Stomach (tissue), 4 donors: ENCODE results near the gene DOK3.
"Not testable (repeated sequence)": the region's sequence is repeated elsewhere in the genome, so short reads cannot be mapped to it uniquely, and the experiment has no call there.

Experiments used
- EP300 ChIP-seq: sonication (generic); formaldehyde crosslinking; IDR thresholded peaks from one replicate; pipeline ENCODE4 v1.6.1; 2017; ENCODE audit warnings: antibody characterized with exemption
- POLR2A ChIP-seq, 4 donors: fragments of 450-650 bp; IDR thresholded peaks; one replicate each; pipeline ENCODE4 v1.6.1; 2016; ENCODE audit warnings: antibody characterized with exemption in 4 of 4, control low read depth in 2 of 4, mild to moderate bottlenecking in 1 of 4, moderate library complexity in 1 of 4
- POLR2AphosphoS5 ChIP-seq, 3 donors: sonication (generic); formaldehyde crosslinking; IDR thresholded peaks; one replicate each; pipeline ENCODE4 v1.6.1; 2016; ENCODE audit warnings: antibody characterized with exemption in 3 of 3
- TF ChIP-seq, protein P1 (sequence below), 7 experiments: fragments of 450-650 bp in 4 of 7; fragments of 200-600 bp in 3 of 7; sonication (generic) in 3 of 7; IDR thresholded peaks; one replicate each; pipeline ENCODE4 v1.5.1; 2016 to 2019; ENCODE audit warnings: antibody characterized with exemption in 7 of 7, control low read depth in 2 of 7, mild to moderate bottlenecking in 1 of 7

DNA sequence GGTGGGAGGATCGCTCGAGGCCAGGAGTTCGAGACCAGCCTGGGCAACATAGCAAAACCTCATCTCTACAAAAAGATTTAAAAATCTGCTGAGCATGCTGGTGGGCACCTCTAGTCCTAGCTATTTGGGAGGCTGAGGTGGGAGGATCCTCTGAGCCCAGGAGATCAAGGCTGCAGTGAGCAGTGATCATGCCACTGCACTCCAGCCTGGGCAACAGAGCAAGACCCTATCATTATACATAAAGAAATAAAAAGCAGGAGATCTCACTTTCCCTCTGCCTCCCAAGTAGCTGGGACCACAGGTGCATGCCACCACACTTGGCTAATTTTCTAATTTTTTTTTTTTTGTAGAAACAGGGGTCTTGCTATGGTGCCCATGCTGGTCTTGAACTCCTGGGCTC is 23.9 kb downstream of the DOK3 start:
- TF ChIP-seq, protein P1, sequence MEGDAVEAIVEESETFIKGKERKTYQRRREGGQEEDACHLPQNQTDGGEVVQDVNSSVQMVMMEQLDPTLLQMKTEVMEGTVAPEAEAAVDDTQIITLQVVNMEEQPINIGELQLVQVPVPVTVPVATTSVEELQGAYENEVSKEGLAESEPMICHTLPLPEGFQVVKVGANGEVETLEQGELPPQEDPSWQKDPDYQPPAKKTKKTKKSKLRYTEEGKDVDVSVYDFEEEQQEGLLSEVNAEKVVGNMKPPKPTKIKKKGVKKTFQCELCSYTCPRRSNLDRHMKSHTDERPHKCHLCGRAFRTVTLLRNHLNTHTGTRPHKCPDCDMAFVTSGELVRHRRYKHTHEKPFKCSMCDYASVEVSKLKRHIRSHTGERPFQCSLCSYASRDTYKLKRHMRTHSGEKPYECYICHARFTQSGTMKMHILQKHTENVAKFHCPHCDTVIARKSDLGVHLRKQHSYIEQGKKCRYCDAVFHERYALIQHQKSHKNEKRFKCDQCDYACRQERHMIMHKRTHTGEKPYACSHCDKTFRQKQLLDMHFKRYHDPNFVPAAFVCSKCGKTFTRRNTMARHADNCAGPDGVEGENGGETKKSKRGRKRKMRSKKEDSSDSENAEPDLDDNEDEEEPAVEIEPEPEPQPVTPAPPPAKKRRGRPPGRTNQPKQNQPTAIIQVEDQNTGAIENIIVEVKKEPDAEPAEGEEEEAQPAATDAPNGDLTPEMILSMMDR (IDR thresholded peaks at IDR 0.05): not testable (repeated sequence)
- TF ChIP-seq POLR2AphosphoS5 (IDR thresholded peaks at IDR 0.05); EP300; POLR2A (IDR thresholded peaks at IDR 0.05): not testable (repeated sequence)
